Stomach (tissue), 4 donors: ENCODE measurements around the gene ITIH1.

Experiments
- CTCF ChIP-seq, 7 experiments: fragments of 450-650 bp in 4 of 7; fragments of 200-600 bp in 3 of 7; sonication (generic) in 3 of 7; IDR thresholded peaks; one replicate each; pipeline ENCODE4 v1.5.1; 2016 to 2019; ENCODE audit warnings: antibody characterized with exemption in 7 of 7, control low read depth in 2 of 7, mild to moderate bottlenecking in 1 of 7
- POLR2A ChIP-seq, 4 donors: fragments of 450-650 bp; IDR thresholded peaks; one replicate each; pipeline ENCODE4 v1.6.1; 2016; ENCODE audit warnings: antibody characterized with exemption in 4 of 4, control low read depth in 2 of 4, mild to moderate bottlenecking in 1 of 4, moderate library complexity in 1 of 4
- POLR2AphosphoS5 ChIP-seq, 3 donors: sonication (generic); formaldehyde crosslinking; IDR thresholded peaks; one replicate each; pipeline ENCODE4 v1.6.1; 2016; ENCODE audit warnings: antibody characterized with exemption in 3 of 3

GRCh38 chr3:52841211-52841980, 64.0 kb downstream of the ITIH1 start:
- TF ChIP-seq POLR2A (IDR thresholded peaks at IDR 0.05): no peak
- TF ChIP-seq POLR2AphosphoS5 (IDR thresholded peaks at IDR 0.05): no peak
- no peak for TF ChIP-seq CTCF (IDR thresholded peaks at IDR 0.05)
